Activated CD4-positive, alpha-beta memory T cell treated with anti-CD3 and anti-CD28 coated beads for 36 hours (primary cell): ENCODE measurements around the gene FOXF1. TPM values are rescaled to one million over a fixed set of nuclear protein-coding genes. Genes with fewer than 3 reads are reported as not detected.

Experiments used
- CTCF ChIA-PET: fragments of 350-600 bp; sonication (Branson Sonifier 250); formaldehyde crosslinking; loops from one replicate; lab custom pipeline; 2021; ENCODE audit warnings: antibody characterized with exemption, inconsistent platforms; lab: Charles Lee
- POLR2A ChIA-PET: fragments of 350-600 bp; sonication (Branson Sonifier 250); formaldehyde crosslinking; loops from one replicate; lab custom pipeline; 2021; ENCODE audit warnings: antibody characterized with exemption; lab: Charles Lee
- DNase-seq: peaks from one replicate; pipeline ENCODE4 v3.0.0-alpha.2; 2020
- H3K27ac Mint-ChIP-seq: one replicate; pipeline ENCODE4 v1.8.0; 2021; ENCODE audit warnings: mixed read lengths
- H3K27me3 Mint-ChIP-seq: one replicate; pipeline ENCODE4 v1.8.0; 2021; ENCODE audit warnings: mixed read lengths
- H3K36me3 Mint-ChIP-seq: one replicate; pipeline ENCODE4 v1.8.0; 2021; ENCODE audit warnings: mixed read lengths
- H3K4me1 Mint-ChIP-seq: one replicate; pipeline ENCODE4 v1.8.0; 2021; ENCODE audit warnings: low read depth, mixed read lengths
- H3K4me3 Mint-ChIP-seq: one replicate; pipeline ENCODE4 v1.8.0; 2021; ENCODE audit warnings: mild to moderate bottlenecking, mixed read lengths
- H3K9me3 Mint-ChIP-seq: one replicate; pipeline ENCODE4 v1.8.0; 2021; ENCODE audit warnings: mixed read lengths
- intact Hi-C: fragments of 100-400 bp; cut with micrococcal nuclease; formaldehyde crosslinking; loops from one replicate; pipeline ENCODE4 v1.15.1; 2023
- total RNA-seq, 2 experiments: library from RNA; stranded (reverse); gene quantifications; one replicate each; pipeline ENCODE4 v1.2.3, GENCODE V29; 2021

Gene FOXF1
- total RNA-seq: not detected

GRCh38 chr16:86510465-86511261, at the start of gene FOXF1:
Gene FOXF1, plus strand, starts transcription at chr16:86510527. Its CDS starts 43 bp downstream, at chr16:86510570.
- peak within 1 kb of the TSS; percentile 56 for H3K27ac Mint-ChIP-seq
- H3K9me3 Mint-ChIP-seq: no peaks in the 10 kb centered on the region
- H3K4me3 Mint-ChIP-seq: peak within 1 kb of the TSS; percentile 72
- ChIA-PET CTCF (interaction anchor here (1.5 kb wide), 1 partner anchor 10 kb away, joined by 3 read pairs; no protein-coding TSS in a partner anchor), POLR2A (no interaction called here)
- DNase-seq: no peak
- peaks cover 60% of the 10 kb centered on the region for H3K27me3 Mint-ChIP-seq
- intact Hi-C loops: loop anchor here (10.0 kb wide), 1 partner anchor 466 kb away; no protein-coding TSS in a partner anchor
- H3K4me1 Mint-ChIP-seq: peaks cover 23% of the 10 kb centered on the region
- peaks cover 3% of the 10 kb centered on the region for H3K36me3 Mint-ChIP-seq

GRCh38 chr16:86461037-86461436, 49.3 kb upstream of the FOXF1 start:
- no peak for DNase-seq
- Mint-ChIP-seq H3K4me3 (no peak overlapping the region), H3K27me3 (peaks cover 15% of the 10 kb centered on the region), H3K9me3 (peaks cover 18% of the 10 kb centered on the region), H3K36me3 (no peaks in the 10 kb centered on the region), H3K27ac (no peak overlapping the region), H3K4me1 (no peaks in the 10 kb centered on the region)
- intact Hi-C loops: no loop called here
- POLR2A ChIA-PET: no interaction called here
- CTCF ChIA-PET: no interaction called here

GRCh38 chr16:86462334-86463084, 47.8 kb upstream of the FOXF1 start:
- Mint-ChIP-seq H3K36me3 (no peaks in the 10 kb centered on the region), H3K4me3 (no peak overlapping the region), H3K27ac (no peak overlapping the region), H3K9me3 (peaks cover 18% of the 10 kb centered on the region), H3K27me3 (peaks cover 11% of the 10 kb centered on the region), H3K4me1 (no peaks in the 10 kb centered on the region)
- CTCF ChIA-PET: no interaction called here
- POLR2A ChIA-PET: no interaction called here
- intact Hi-C loops: no loop called here
- no peak for DNase-seq

GRCh38 chr16:86464044-86464443, 46.3 kb upstream of the FOXF1 start:
- ChIA-PET POLR2A (no interaction called here), CTCF (no interaction called here)
- Mint-ChIP-seq H3K27me3 (peaks cover 3% of the 10 kb centered on the region), H3K36me3 (no peaks in the 10 kb centered on the region), H3K4me1 (no peaks in the 10 kb centered on the region), H3K9me3 (peaks cover 18% of the 10 kb centered on the region), H3K4me3 (no peak overlapping the region), H3K27ac (no peak overlapping the region)
- DNase-seq: no peak
- intact Hi-C loops: no loop called here

GRCh38 chr16:86465434-86465833, 44.9 kb upstream of the FOXF1 start:
- Mint-ChIP-seq H3K36me3 (no peaks in the 10 kb centered on the region), H3K4me3 (no peak overlapping the region), H3K9me3 (peaks cover 18% of the 10 kb centered on the region), H3K27me3 (peaks cover 2% of the 10 kb centered on the region), H3K27ac (no peak overlapping the region), H3K4me1 (no peaks in the 10 kb centered on the region)
- POLR2A ChIA-PET: no interaction called here
- CTCF ChIA-PET: no interaction called here
- intact Hi-C loops: no loop called here
- no peak for DNase-seq

GRCh38 chr16:86466696-86467406, 43.5 kb upstream of the FOXF1 start:
- H3K27ac Mint-ChIP-seq: no peak overlapping the region
- intact Hi-C loops: no loop called here
- ChIA-PET POLR2A (no interaction called here), CTCF (no interaction called here)
- H3K4me1 Mint-ChIP-seq: no peaks in the 10 kb centered on the region
- no peak overlapping the region for H3K4me3 Mint-ChIP-seq
- no peaks in the 10 kb centered on the region for H3K36me3 Mint-ChIP-seq
- H3K9me3 Mint-ChIP-seq: peaks cover 8% of the 10 kb centered on the region
- no peak for DNase-seq
- no peaks in the 10 kb centered on the region for H3K27me3 Mint-ChIP-seq

- Mint-ChIP-seq H3K36me3 (no peaks in the 10 kb centered on the region), H3K9me3 (peaks cover 8% of the 10 kb centered on the region), H3K27me3 (no peaks in the 10 kb centered on the region), H3K27ac (no peak overlapping the region), H3K4me3 (no peak overlapping the region), H3K4me1 (no peaks in the 10 kb centered on the region)
- CTCF ChIA-PET: no interaction called here
- intact Hi-C loops: no loop called here
- no peak for DNase-seq
- POLR2A ChIA-PET: no interaction called here
Observed at GRCh38 chr16:86467490-86467889, 42.8 kb upstream of the FOXF1 start.

GRCh38 chr16:86470964-86471363, 39.4 kb upstream of the FOXF1 start:
- intact Hi-C loops: no loop called here
- Mint-ChIP-seq H3K9me3 (no peaks in the 10 kb centered on the region), H3K36me3 (no peaks in the 10 kb centered on the region), H3K27ac (no peak overlapping the region), H3K4me3 (no peak overlapping the region), H3K27me3 (peaks cover 6% of the 10 kb centered on the region), H3K4me1 (no peaks in the 10 kb centered on the region)
- CTCF ChIA-PET: no interaction called here
- POLR2A ChIA-PET: no interaction called here
- no peak for DNase-seq

- POLR2A ChIA-PET: no interaction called here
- intact Hi-C loops: no loop called here
- H3K4me3 Mint-ChIP-seq: no peak overlapping the region
- H3K9me3 Mint-ChIP-seq: no peaks in the 10 kb centered on the region
- no peaks in the 10 kb centered on the region for H3K4me1 Mint-ChIP-seq
- no peaks in the 10 kb centered on the region for H3K36me3 Mint-ChIP-seq
- no peak for DNase-seq
- H3K27me3 Mint-ChIP-seq: peaks cover 14% of the 10 kb centered on the region
- no peak overlapping the region for H3K27ac Mint-ChIP-seq
- CTCF ChIA-PET: no interaction called here
Observed at GRCh38 chr16:86471896-86472295, 38.4 kb upstream of the FOXF1 start.

GRCh38 chr16:86472366-86472765, 38.0 kb upstream of the FOXF1 start:
- no peaks in the 10 kb centered on the region for H3K9me3 Mint-ChIP-seq
- DNase-seq: no peak
- H3K36me3 Mint-ChIP-seq: no peaks in the 10 kb centered on the region
- no peaks in the 10 kb centered on the region for H3K4me1 Mint-ChIP-seq
- intact Hi-C loops: no loop called here
- H3K27ac Mint-ChIP-seq: no peak overlapping the region
- H3K27me3 Mint-ChIP-seq: peaks cover 18% of the 10 kb centered on the region
- H3K4me3 Mint-ChIP-seq: no peak overlapping the region
- ChIA-PET CTCF (no interaction called here), POLR2A (no interaction called here)

- CTCF ChIA-PET: interaction anchor here (0.6 kb wide), 1 partner anchor 66 kb away, joined by 4 read pairs; no protein-coding TSS in a partner anchor
- no peaks in the 10 kb centered on the region for H3K36me3 Mint-ChIP-seq
- POLR2A ChIA-PET: no interaction called here
Observed at GRCh38 chr16:86476956-86477534, 33.3 kb upstream of the FOXF1 start.

GRCh38 chr16:86477642-86478041, 32.7 kb upstream of the FOXF1 start:
- peaks cover 31% of the 10 kb centered on the region for H3K27me3 Mint-ChIP-seq
- no peaks in the 10 kb centered on the region for H3K36me3 Mint-ChIP-seq
- ChIA-PET POLR2A (no interaction called here), CTCF (no interaction called here)
- DNase-seq: no peak
- no peaks in the 10 kb centered on the region for H3K4me1 Mint-ChIP-seq
- intact Hi-C loops: no loop called here
- no peaks in the 10 kb centered on the region for H3K9me3 Mint-ChIP-seq
- H3K4me3 Mint-ChIP-seq: no peak overlapping the region
- no peak overlapping the region for H3K27ac Mint-ChIP-seq

More at GRCh38 chr16:86476956-86477534, 33.3 kb upstream of the FOXF1 start:
- H3K27me3 Mint-ChIP-seq: peaks cover 31% of the 10 kb centered on the region
- no peak for DNase-seq
- H3K4me1 Mint-ChIP-seq: no peaks in the 10 kb centered on the region
- intact Hi-C loops: no loop called here
- H3K9me3 Mint-ChIP-seq: no peaks in the 10 kb centered on the region
- H3K4me3 Mint-ChIP-seq: no peak overlapping the region
- H3K27ac Mint-ChIP-seq: no peak overlapping the region
